NCI-H774 (cell line): ENCODE data around the gene ZBTB16.
A peak's percentile ranks its signal among the peaks of the same experiment; 100 is the strongest.

Source experiments
- DNase-seq: peaks from one replicate; lab custom pipeline; 2025; lab: John Stamatoyannopoulos, UW

Gene ZBTB16

GRCh38 chr11:114083391-114084252, 24.1 kb downstream of the ZBTB16 start:
- DNase-seq = no peak

- peak; percentile 10 for DNase-seq
Measured at GRCh38 chr11:114084414-114084813, 24.9 kb downstream of the ZBTB16 start.

GRCh38 chr11:114085965-114086793, 26.7 kb downstream of the ZBTB16 start:
- DNase-seq = peak; percentile 96

- DNase-seq = no peak
Measured at GRCh38 chr11:114087025-114087424, 27.5 kb downstream of the ZBTB16 start.

- DNase-seq = no peak
Measured at GRCh38 chr11:114088216-114088615, 28.7 kb downstream of the ZBTB16 start.

- no peak for DNase-seq
Measured at GRCh38 chr11:114088836-114089235, 29.3 kb downstream of the ZBTB16 start.

- DNase-seq = no peak
Measured at GRCh38 chr11:114089748-114090147, 30.2 kb downstream of the ZBTB16 start.

- DNase-seq = no peak
Measured at GRCh38 chr11:114090225-114090910, 30.9 kb downstream of the ZBTB16 start.

- DNase-seq = no peak
Measured at GRCh38 chr11:114090976-114091375, 31.5 kb downstream of the ZBTB16 start.

GRCh38 chr11:114091516-114092397, 32.2 kb downstream of the ZBTB16 start:
- DNase-seq = no peak

- no peak for DNase-seq
Measured at GRCh38 chr11:114092478-114092877, 33.0 kb downstream of the ZBTB16 start.

- DNase-seq = no peak
Measured at GRCh38 chr11:114092953-114093352, 33.4 kb downstream of the ZBTB16 start.

GRCh38 chr11:114094516-114094915, 35.0 kb downstream of the ZBTB16 start:
- DNase-seq = no peak

- no peak for DNase-seq
Measured at GRCh38 chr11:114095899-114096298, 36.4 kb downstream of the ZBTB16 start.

- no peak for DNase-seq
Measured at GRCh38 chr11:114097832-114098231, 38.3 kb downstream of the ZBTB16 start.

GRCh38 chr11:114098927-114099326, 39.4 kb downstream of the ZBTB16 start:
- DNase-seq = peak; percentile 63

GRCh38 chr11:114099392-114100178, 40.1 kb downstream of the ZBTB16 start:
- DNase-seq = no peak

- DNase-seq = no peak
Measured at GRCh38 chr11:114102993-114103896, 43.7 kb downstream of the ZBTB16 start.

GRCh38 chr11:114105611-114106010, 46.1 kb downstream of the ZBTB16 start:
- DNase-seq = no peak

- DNase-seq = no peak
Measured at GRCh38 chr11:114106047-114106446, 46.5 kb downstream of the ZBTB16 start.
